DMS 273 (cell line): Measurements from ENCODE around the gene PRDM2.

ENCODE experiments used
- DNase-seq: peaks from one replicate; lab custom pipeline; 2025; ENCODE audit not compliant: unreplicated experiment; lab: John Stamatoyannopoulos, UW

The PRDM2 gene

GRCh38 chr1:13812456-13813397 lies 112.7 kb downstream of the PRDM2 start:
- DNase-seq, result no peak

- DNase-seq, result peak; percentile 9
Measured at GRCh38 chr1:13813398-13814012, 113.5 kb downstream of the PRDM2 start.

GRCh38 chr1:13814131-13814530 lies 114.1 kb downstream of the PRDM2 start:
- no peak for DNase-seq

- DNase-seq, result no peak
Measured at GRCh38 chr1:13816016-13816760, 116.2 kb downstream of the PRDM2 start.

- DNase-seq, result no peak
Measured at GRCh38 chr1:13817906-13818305, 117.9 kb downstream of the PRDM2 start.

- no peak for DNase-seq
Measured at GRCh38 chr1:13818926-13819325, 118.9 kb downstream of the PRDM2 start.

- DNase-seq, result no peak
Measured at GRCh38 chr1:13819642-13820041, 119.7 kb downstream of the PRDM2 start.

GRCh38 chr1:13820055-13820454 lies 120.1 kb downstream of the PRDM2 start:
- DNase-seq, result no peak

GRCh38 chr1:13820456-13820855 lies 120.5 kb downstream of the PRDM2 start:
- DNase-seq, result no peak

- no peak for DNase-seq
Measured at GRCh38 chr1:13823126-13823880, 123.3 kb downstream of the PRDM2 start.

- no peak for DNase-seq
Measured at GRCh38 chr1:13823936-13824335, 123.9 kb downstream of the PRDM2 start.

- no peak for DNase-seq
Measured at GRCh38 chr1:13824626-13825025, 124.6 kb downstream of the PRDM2 start.

- DNase-seq, result peak; percentile 18
Measured at GRCh38 chr1:13825033-13825432, 125.0 kb downstream of the PRDM2 start.

GRCh38 chr1:13826009-13826408 lies 126.0 kb downstream of the PRDM2 start:
- DNase-seq, result no peak

- DNase-seq, result no peak
Measured at GRCh38 chr1:13826591-13826990, 126.6 kb downstream of the PRDM2 start.

- peak; percentile 55 for DNase-seq
Measured at GRCh38 chr1:13828454-13829151, 128.6 kb downstream of the PRDM2 start.

GRCh38 chr1:13829152-13829769 lies 129.3 kb downstream of the PRDM2 start:
- no peak for DNase-seq

GRCh38 chr1:13830170-13830569 lies 130.2 kb downstream of the PRDM2 start:
- no peak for DNase-seq

- no peak for DNase-seq
Measured at GRCh38 chr1:13830616-13831280, 130.8 kb downstream of the PRDM2 start.
